A549 treated with CpdA at 1 μM for 4 hours (cell line): ENCODE data around the gene ARL2. TPM values are rescaled to one million over a fixed set of nuclear protein-coding genes. Genes with fewer than 3 reads are reported as not detected.

Experiments used
- total RNA-seq: library from RNA; stranded (reverse); fragments of 200-300 nt; extraction: Qiagen RNA extraction; gene quantifications from 5 replicates; pipeline ENCODE4 v1.2.3, GENCODE V29; 2022; ENCODE audit warnings: low read depth

The ARL2 gene
- total RNA-seq, result 158 to 190 TPM (median 185 TPM) in 5 replicates

DNA sequence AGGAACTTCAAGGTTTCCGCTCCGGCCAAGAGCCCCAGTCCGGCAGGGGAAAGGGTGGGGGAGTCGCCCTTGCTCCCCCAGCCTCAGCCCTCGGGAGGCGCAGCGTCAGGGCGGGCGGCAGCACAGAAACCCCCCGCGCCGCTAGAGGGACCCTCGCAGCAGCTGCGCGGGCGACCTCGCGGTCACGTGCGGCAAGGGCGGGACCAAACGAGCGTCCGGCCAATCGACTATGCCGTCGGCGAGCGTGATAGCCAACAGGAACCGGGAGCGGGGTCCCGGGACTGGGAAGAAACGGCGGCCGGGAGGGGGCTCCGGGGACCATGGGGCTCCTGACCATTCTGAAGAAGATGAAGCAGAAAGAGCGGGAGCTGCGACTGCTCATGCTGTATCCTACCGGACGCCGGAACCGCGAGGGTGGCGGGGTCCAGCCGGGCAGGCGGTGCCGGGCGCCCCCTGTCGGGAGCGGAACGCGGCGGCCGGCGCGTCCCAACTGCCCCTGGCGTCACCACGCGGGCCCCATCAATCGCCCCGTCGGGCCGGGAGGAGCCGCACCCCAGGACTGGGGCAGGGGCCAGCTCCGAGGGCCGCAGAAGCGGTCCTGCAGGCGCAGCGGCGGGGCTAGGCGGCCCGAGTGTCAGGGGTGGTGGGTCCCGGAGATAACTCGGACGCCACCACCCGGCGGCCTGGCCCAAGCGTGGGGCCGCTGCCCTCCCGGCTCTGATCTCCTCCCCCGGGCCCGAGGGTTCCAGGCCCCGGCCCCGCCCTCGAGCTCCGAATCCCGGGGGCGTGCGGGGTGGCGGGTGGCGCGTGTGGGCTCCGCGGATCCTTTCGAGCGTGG, at the start of gene ARL2:
ARL2 (plus strand) TSS at position 273 of the 838 bp plus-strand sequence; CDS start at position 321, 48 bp downstream.

GRCh38 chr11:64971421-64972233, 42.3 kb upstream of the ARL2 start, which contains the start of gene MAJIN:
Gene MAJIN (minus strand): TSS chr11:64972108. CDS start chr11:64959405, 12,703 bp downstream.

GRCh38 chr11:64996710-64997380, 17.1 kb upstream of the ARL2 start, which contains the start of gene BATF2:
Gene BATF2 (minus strand): TSS chr11:64996971. CDS start chr11:64996914, 57 bp downstream.

DNA sequence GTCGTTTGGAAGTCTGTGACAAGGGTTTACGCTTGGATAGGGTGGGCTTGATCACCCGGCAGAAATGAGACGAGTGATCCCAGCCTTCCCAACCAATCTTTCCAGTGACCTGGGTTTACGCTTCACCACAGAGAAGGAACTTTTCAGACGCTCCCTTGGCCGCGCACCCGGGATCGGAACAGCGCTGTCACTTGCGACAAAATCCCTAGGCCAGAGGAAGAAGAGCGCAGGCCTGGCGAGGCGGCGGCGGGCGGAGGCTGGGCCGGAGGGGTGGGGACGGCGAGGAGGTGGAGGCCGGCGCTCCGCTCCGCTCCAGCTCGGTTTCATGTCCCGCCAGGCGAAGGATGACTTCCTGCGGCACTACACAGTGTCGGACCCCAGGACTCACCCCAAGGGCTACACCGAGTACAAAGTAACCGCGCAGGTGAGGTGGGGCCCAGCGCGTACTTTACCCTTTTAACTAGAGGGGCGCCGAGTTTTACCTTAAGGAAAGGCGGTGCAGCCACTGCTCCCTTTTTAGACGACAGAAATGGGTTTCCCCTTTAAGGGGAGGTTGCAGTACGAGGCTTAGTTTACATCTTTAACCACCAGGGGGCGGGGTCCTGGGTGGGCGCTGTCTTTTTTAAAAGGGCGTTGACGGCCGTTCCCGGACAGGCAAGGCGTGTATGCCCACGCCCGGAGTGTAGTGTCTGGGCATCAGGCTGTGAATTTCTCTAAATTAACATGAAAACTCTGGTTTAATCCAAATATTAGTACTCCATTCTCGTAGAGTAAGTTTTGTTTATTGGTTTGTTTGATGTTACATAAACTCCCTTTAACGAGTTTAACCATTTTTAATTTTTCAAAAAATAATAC, 13.5 kb downstream of the ARL2 start, which contains the start of gene SNX15:
SNX15 (plus strand) TSS at position 227 of the 855 bp plus-strand sequence; CDS start at position 326, 99 bp downstream.

GRCh38 chr11:65040847-65041622, 27.1 kb downstream of the ARL2 start, which contains the start of gene SAC3D1:
Gene SAC3D1 (plus strand): TSS chr11:65041210. CDS start chr11:65041293, 83 bp downstream.

GRCh38 chr11:65058419-65059054, 44.6 kb downstream of the ARL2 start, which contains the start of gene NAALADL1:
Gene NAALADL1 (minus strand): TSS chr11:65058553. CDS start chr11:65058521, 32 bp downstream.

Other genes with a start within 250 kb of the ARL2 start
- 166 to 232 TPM (median 185 TPM) in 5 replicates for gene SF1, start 235.6 kb upstream of the ARL2 start, total RNA-seq
- 7.8 to 9.8 TPM (median 8.8 TPM) in 5 replicates for gene MAP4K2, start 210.9 kb upstream of the ARL2 start, total RNA-seq
- 32.5 to 49.0 TPM (median 43.6 TPM) in 5 replicates for gene MEN1, start 203.6 kb upstream of the ARL2 start, total RNA-seq
- 1.4 to 1.8 TPM (median 1.6 TPM) in 5 replicates for gene CDC42BPG, start 169.5 kb upstream of the ARL2 start, total RNA-seq
- gene EHD1, start 135.5 kb upstream of the ARL2 start, total RNA-seq, result 108 to 167 TPM (median 145 TPM) in 5 replicates
- gene ATG2A, start 97.0 kb upstream of the ARL2 start, total RNA-seq, result 16.1 to 24.5 TPM (median 22.2 TPM) in 5 replicates
- gene PPP2R5B, start 89.5 kb upstream of the ARL2 start, total RNA-seq, result 5.4 to 8.6 TPM (median 6.1 TPM) in 5 replicates
- gene GPHA2, start 78.3 kb upstream of the ARL2 start, total RNA-seq, result not detected in 5 replicates
- gene MAJIN, start 42.1 kb upstream of the ARL2 start, total RNA-seq, result 0.10 TPM in 1 of 5 replicates, not detected in the others
- 0.71 to 1.3 TPM (median 1.1 TPM) in 5 replicates for gene BATF2, start 17.2 kb upstream of the ARL2 start, total RNA-seq
- 22.8 to 24.5 TPM (median 23.7 TPM) in 5 replicates for gene SNX15, start 13.3 kb downstream of the ARL2 start, total RNA-seq
- 32.2 to 54.3 TPM (median 50.2 TPM) in 5 replicates for gene SAC3D1, start 27.1 kb downstream of the ARL2 start, total RNA-seq
- gene NAALADL1, start 44.4 kb downstream of the ARL2 start, total RNA-seq, result not detected in 5 replicates
- 58.8 to 74.6 TPM (median 69.2 TPM) in 5 replicates for gene CDCA5, start 69.9 kb downstream of the ARL2 start, total RNA-seq
- gene ZFPL1, start 70.1 kb downstream of the ARL2 start, total RNA-seq, result 32.3 to 37.2 TPM (median 34.7 TPM) in 5 replicates
- 51.4 to 60.4 TPM (median 53.3 TPM) in 5 replicates for gene VPS51, start 82.1 kb downstream of the ARL2 start, total RNA-seq
- 5.1 to 8.8 TPM (median 5.8 TPM) in 5 replicates for gene TM7SF2, start 97.7 kb downstream of the ARL2 start, total RNA-seq
- gene ZNHIT2, start 103.5 kb downstream of the ARL2 start, total RNA-seq, result 12.8 to 23.1 TPM (median 21.6 TPM) in 5 replicates
- 851 to 1,044 TPM (median 965 TPM) in 5 replicates for gene FAU, start 108.0 kb downstream of the ARL2 start, total RNA-seq
- 74.0 to 86.9 TPM (median 79.8 TPM) in 5 replicates for gene MRPL49, start 108.2 kb downstream of the ARL2 start, total RNA-seq
- 34.7 to 49.8 TPM (median 46.9 TPM) in 5 replicates for gene SYVN1, start 120.4 kb downstream of the ARL2 start, total RNA-seq
- gene SPDYC, start 156.1 kb downstream of the ARL2 start, total RNA-seq, result not detected in 5 replicates
- gene CAPN1, start 167.8 kb downstream of the ARL2 start, total RNA-seq, result 97.3 to 113 TPM (median 101 TPM) in 5 replicates
- gene POLA2, start 247.8 kb downstream of the ARL2 start, total RNA-seq, result 13.5 to 16.6 TPM (median 15.0 TPM) in 5 replicates